NT2/D1 (cell line): ENCODE results near the gene MPV17L2.
A peak's percentile ranks its signal among the peaks of the same experiment; 100 is the strongest.

Experiments
- DNase-seq: peaks from one replicate; pipeline ENCODE4 v3.0.0-alpha.2; 2011; ENCODE audit warnings: low read depth, low spot score
- H3K27me3 ChIP-seq: 2 replicates; pipeline ENCODE4 v1.6.0; 2011; ENCODE audit warnings: mild to moderate bottlenecking; ENCODE audit not compliant: insufficient read length, insufficient read depth
- H3K36me3 ChIP-seq: 2 replicates; pipeline ENCODE4 v1.6.1; 2011; ENCODE audit warnings: mild to moderate bottlenecking, low read length, mixed read lengths; ENCODE audit not compliant: insufficient read depth, insufficient read length
- H3K4me1 ChIP-seq: 2 replicates; pipeline ENCODE4 v1.5.1; 2011; ENCODE audit not compliant: insufficient read depth, insufficient read length
- H3K4me3 ChIP-seq: 2 replicates; pipeline ENCODE4 v1.5.1; 2011; ENCODE audit warnings: low read depth; ENCODE audit not compliant: insufficient read length
- H3K9ac ChIP-seq: 2 replicates; pipeline ENCODE4 v1.6.0; 2011; ENCODE audit warnings: low read depth; ENCODE audit not compliant: insufficient read length
- H3K9me3 ChIP-seq: 2 replicates; pipeline ENCODE4 v1.5.1; 2011; ENCODE audit warnings: mild to moderate bottlenecking, low read length; ENCODE audit not compliant: insufficient read depth
- SUZ12 ChIP-seq: IDR thresholded peaks from 2 replicates; pipeline ENCODE4 v1.6.1; 2011; ENCODE audit not compliant: insufficient read length, insufficient read depth; ENCODE audit errors: extremely low read depth
- YY1 ChIP-seq: IDR thresholded peaks from 2 replicates; pipeline ENCODE4 v1.6.1; 2011; ENCODE audit not compliant: insufficient read length, insufficient read depth
- ZNF274 ChIP-seq: IDR thresholded peaks from 2 replicates; pipeline ENCODE4 v1.6.1; 2011; ENCODE audit warnings: mild to moderate bottlenecking, low read depth, low read length

Gene MPV17L2

GRCh38 chr19:18194554-18195238, 1.7 kb downstream of the MPV17L2 start:
- no peak for DNase-seq
- H3K4me3 ChIP-seq, result peak overlapping the region; percentile 17
- no peak for TF ChIP-seq YY1
- TF ChIP-seq ZNF274, result no peak
- TF ChIP-seq SUZ12, result no peak
- no peaks in the 10 kb centered on the region for H3K9me3 ChIP-seq
- H3K9ac ChIP-seq, result peak overlapping the region; percentile 92
- peaks cover 7% of the 10 kb centered on the region for H3K4me1 ChIP-seq
- H3K36me3 ChIP-seq, result peaks cover 30% of the 10 kb centered on the region
- H3K27me3 ChIP-seq, result no peaks in the 10 kb centered on the region

GRCh38 chr19:18196511-18196845, 3.5 kb downstream of the MPV17L2 start:
- H3K36me3 ChIP-seq, result peaks cover 30% of the 10 kb centered on the region
- TF ChIP-seq ZNF274 (no peak), SUZ12 (no peak), YY1 (no peak)
- no peak overlapping the region for H3K9ac ChIP-seq
- H3K4me1 ChIP-seq, result peaks cover 7% of the 10 kb centered on the region
- no peaks in the 10 kb centered on the region for H3K9me3 ChIP-seq
- no peak for DNase-seq
- H3K27me3 ChIP-seq, result no peaks in the 10 kb centered on the region
- H3K4me3 ChIP-seq, result no peak overlapping the region

DNA sequence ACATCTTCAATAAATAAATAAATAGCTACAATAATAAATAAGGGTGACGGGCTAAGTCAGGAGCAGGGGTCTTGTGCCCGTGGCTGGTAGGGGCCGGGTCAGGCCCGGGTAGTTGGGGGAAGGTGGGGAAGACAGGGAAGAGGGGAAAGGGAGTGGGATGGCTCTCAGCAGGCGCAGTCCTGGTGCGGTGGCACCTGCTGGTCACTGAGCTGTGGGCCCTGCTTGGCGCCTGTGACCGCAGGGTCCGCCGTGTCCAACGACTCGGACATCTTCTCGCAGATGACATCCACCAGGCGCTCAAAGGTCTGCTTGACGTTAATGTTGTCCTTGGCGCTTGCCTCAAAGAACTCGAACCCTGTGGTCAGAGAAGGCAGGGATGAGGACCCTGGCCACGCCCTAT, 4.3 kb downstream of the MPV17L2 start:
- DNase-seq, result no peak
- Histone ChIP-seq H3K36me3 (peaks cover 30% of the 10 kb centered on the region), H3K4me3 (no peak overlapping the region), H3K4me1 (peaks cover 7% of the 10 kb centered on the region), H3K9ac (no peak overlapping the region), H3K9me3 (no peaks in the 10 kb centered on the region), H3K27me3 (no peaks in the 10 kb centered on the region)
- no peak for TF ChIP-seq YY1
- TF ChIP-seq SUZ12, result no peak
- TF ChIP-seq ZNF274, result no peak

DNA sequence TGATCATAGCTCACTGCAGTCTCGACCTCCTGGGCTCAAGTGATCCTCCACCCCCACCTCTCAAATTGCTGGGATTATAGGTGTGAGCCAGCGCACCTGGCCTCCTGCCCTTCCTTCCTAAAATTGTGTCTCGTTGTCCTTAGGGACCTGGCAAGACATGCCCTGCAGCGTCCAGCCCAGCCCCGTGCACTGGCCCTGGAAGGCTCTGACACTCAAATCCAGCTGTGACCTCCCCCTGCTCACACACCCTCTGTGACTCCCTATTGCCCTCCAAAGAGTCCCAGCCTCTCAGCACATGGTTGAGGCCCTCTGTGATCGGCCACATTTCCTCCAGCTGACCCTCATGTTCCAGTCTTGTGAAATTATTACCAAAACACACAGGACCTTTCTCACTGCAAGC, 4.9 kb downstream of the MPV17L2 start:
- no peak overlapping the region for H3K4me3 ChIP-seq
- no peak for DNase-seq
- H3K36me3 ChIP-seq, result peaks cover 30% of the 10 kb centered on the region
- peaks cover 8% of the 10 kb centered on the region for H3K4me1 ChIP-seq
- H3K27me3 ChIP-seq, result peaks cover 3% of the 10 kb centered on the region
- H3K9ac ChIP-seq, result no peak overlapping the region
- H3K9me3 ChIP-seq, result no peaks in the 10 kb centered on the region
- TF ChIP-seq ZNF274 (no peak), SUZ12 (no peak), YY1 (no peak)

GRCh38 chr19:18198374-18198773, 5.4 kb downstream of the MPV17L2 start:
- peaks cover 7% of the 10 kb centered on the region for H3K27me3 ChIP-seq
- TF ChIP-seq ZNF274, result no peak
- TF ChIP-seq SUZ12, result no peak
- TF ChIP-seq YY1, result no peak
- no peaks in the 10 kb centered on the region for H3K9me3 ChIP-seq
- H3K9ac ChIP-seq, result no peak overlapping the region
- peaks cover 12% of the 10 kb centered on the region for H3K4me1 ChIP-seq
- no peak overlapping the region for H3K4me3 ChIP-seq
- peaks cover 30% of the 10 kb centered on the region for H3K36me3 ChIP-seq
- DNase-seq, result no peak

DNA sequence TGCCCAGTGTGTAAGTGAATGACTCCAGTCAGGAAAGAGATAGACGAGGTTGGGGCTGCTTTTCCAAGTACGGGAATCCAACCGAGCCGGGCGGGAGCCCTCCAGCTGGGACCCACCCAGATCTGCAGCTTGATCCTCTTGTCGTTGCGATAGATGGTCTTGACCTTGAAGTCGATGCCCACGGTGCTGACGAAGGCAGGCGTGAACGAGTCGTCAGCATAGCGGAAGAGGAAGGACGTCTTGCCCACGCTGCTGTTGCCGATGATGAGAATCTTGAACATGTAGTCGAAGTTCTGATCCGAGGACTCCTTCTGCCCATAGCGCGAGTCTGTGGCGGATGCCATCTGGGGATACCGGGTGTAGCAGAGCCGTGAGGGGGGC, 9.4 kb downstream of the MPV17L2 start:
- peaks cover 14% of the 10 kb centered on the region for H3K36me3 ChIP-seq
- no peak for DNase-seq
- H3K9me3 ChIP-seq, result no peaks in the 10 kb centered on the region
- H3K27me3 ChIP-seq, result peaks cover 9% of the 10 kb centered on the region
- peak overlapping the region; percentile 17 for H3K9ac ChIP-seq
- TF ChIP-seq ZNF274, result no peak
- no peak for TF ChIP-seq SUZ12
- TF ChIP-seq YY1, result no peak
- no peak overlapping the region for H3K4me3 ChIP-seq
- peaks cover 8% of the 10 kb centered on the region for H3K4me1 ChIP-seq

- Histone ChIP-seq H3K9me3 (no peaks in the 10 kb centered on the region), H3K27me3 (peaks cover 9% of the 10 kb centered on the region), H3K4me1 (peaks cover 8% of the 10 kb centered on the region), H3K9ac (peak overlapping the region; percentile 83), H3K4me3 (peak overlapping the region; percentile 91), H3K36me3 (peaks cover 10% of the 10 kb centered on the region)
- TF ChIP-seq YY1 (no peak), SUZ12 (no peak), ZNF274 (no peak)
- no peak for DNase-seq
Measured at GRCh38 chr19:18202778-18203407, 9.9 kb downstream of the MPV17L2 start.
